ENCODE results near the gene PDIA5.
A peak's percentile ranks its signal among the peaks of the same experiment; 100 is the strongest.

PDIA5 gene

DNA sequence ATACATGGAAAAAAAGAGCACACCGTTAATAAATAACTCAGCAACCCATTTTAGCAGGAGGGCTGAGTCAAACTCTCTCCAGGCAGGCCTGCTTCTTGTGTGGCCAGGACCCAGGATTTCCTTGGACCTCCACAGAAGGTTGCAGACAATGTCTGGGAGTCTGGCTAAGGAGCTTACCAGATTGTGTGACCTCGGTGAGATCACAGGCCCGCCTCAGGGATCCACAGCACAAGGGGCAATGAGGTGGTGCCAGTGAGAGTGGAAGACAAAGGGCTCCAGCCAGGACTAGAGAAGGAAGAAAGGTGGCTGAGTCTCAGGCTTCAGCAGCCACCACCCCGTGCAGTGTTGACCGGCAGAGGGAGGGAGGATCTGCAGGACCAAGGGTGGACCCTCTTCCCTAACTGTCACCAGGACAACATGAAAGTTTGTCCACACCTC, 102.7 kb downstream of the PDIA5 start:
- no peak for DNase-seq (ENCODE audit: low read depth)

DNA sequence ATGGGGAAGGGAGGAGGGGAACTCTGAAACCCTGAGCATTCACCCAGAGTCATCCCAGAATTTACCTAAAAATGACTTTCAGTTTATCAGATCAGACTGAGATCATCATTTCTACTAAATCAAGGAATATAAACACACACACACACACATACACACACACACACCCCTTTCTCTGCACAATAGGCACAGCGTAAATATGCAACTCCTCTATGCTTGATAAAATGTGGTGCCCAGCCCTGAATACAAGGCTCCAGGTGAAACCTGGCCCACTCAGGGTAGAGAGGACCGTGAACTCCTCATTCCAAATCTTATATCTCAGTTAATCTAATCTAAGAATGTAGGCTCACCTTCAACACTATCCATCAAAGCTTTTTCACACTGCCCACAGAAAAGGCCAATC, 103.1 kb downstream of the PDIA5 start:
- no peak for DNase-seq (ENCODE audit: low read depth)

DNA sequence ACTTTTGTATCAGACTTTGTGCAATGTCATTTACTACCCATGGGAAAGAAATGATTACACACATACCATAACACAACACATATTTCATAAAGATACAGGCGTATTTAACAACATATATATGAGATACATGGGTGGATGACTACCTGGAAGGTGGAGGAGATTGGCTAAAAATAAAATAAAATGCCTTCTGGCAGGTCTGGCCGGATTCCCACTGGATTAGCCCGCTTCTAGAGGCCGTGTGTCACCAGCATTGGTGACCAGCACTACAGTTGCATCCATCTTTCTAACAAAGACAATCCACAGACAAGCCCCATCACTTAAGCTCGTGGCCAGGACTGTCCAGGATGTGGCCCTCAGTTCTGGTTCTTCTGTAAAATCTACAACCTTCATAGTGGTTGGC, 114.0 kb downstream of the PDIA5 start:
- no peak for DNase-seq (ENCODE audit: low read depth)

DNA sequence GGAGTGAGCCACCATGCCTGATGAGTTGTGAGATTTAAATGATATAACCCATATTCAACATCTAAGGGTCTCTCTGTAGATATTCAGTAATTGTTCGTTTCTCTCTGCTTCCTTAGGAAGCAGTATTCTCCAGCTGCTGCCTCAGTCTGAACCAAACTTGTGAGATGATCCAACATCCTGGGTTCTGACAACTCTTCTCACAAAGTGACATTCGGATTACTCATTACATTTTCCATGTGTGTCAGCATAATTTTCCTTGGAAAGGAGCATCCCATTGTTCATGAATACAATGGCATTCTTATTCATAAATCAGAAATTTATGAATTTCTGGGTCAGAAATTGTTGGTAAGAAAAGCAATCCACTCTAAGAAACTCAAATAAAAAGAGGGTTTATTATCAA, 119.9 kb downstream of the PDIA5 start:
- no peak for DNase-seq (ENCODE audit: low read depth)

DNA sequence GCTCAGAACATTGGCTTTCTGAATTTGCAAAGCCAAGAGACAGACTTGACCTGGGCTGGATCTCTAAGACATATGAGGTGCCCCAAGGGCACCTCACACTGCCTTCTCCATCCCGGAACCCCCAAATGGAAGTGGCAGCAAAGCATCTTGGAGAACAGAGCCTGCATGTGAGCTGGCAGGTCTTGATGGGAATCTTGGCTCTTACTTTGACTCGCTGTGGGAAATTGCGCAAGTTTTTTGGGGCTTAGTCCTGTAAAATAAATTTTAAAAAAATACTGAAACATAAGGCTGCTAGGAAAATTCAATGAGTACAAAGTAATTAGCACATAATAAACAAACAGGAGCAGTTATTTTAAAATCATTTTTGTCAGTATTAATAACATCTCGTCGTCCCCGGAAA, 121.2 kb downstream of the PDIA5 start:
- no peak for DNase-seq (ENCODE audit: low read depth)

DNA sequence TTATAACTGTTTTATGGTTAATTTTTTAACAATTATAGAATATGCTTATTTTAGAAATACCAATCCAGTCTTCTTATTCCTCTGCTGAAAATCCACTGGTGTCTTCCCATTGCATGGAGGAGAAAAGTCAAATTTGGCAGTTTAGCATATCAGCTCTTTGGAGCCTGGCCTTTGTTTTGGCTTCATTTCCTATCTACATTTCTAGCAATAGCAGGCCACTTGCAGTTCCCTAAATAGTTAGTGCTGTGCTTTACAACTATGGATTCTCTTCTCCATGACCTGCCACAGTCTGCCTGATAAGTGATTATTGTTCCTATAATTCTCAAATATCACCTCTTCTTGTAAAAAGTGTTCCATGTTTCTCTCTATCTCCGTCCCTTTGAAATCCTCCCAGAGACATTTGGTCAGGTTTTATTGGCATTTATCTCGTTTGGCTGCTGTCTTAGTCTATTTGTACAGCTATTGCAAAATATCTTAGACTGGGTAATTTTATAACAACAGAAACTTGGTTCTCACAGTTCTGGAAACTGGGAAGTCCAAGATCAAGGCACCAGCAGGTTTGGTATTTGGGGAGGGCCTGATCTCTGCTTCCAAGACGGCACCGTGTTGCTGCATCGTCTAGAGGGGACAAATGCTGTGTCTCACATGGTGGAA, 126.8 kb downstream of the PDIA5 start:
- no peak for DNase-seq (ENCODE audit: low read depth)

DNA sequence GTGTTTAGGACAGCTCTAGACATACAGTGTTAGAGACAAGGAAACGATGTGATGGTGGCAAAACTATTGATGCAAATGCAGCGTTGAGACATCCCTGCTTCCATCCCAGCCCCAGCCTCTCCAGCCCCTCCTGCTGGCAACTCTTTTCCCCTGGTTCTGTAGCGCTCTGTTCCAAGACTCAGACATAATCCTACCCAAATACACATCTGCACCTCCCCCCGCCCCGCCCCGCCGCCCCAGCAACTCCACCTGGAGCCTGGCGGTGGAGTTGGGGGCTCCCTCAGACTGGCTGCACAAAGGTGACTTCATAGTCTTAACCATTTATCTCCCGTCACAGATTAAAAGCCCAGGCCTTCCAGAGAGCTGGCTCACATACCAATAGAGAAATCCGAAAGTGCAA, 127.7 kb downstream of the PDIA5 start:
- DNase-seq (ENCODE audit: low read depth) = no peak

DNA sequence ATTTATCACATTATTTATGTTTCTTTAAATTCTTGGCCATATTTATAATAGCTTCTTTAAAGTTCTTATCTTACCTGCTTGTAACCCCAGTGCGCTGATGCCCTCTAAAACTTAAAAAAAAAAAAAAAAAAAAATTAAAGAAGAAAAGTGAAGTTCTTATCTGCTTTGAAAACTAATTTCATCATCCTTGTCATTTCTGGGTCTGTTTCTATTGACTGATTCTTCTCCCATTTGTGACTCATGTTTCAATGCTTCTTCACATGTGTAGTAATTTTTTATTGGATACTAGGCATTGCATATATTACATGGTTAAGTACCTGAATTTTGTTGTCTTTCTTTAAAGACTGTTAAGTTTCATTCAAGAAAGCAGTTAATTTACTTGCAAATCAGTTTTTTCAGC, 131.5 kb downstream of the PDIA5 start:
- DNase-seq (ENCODE audit: low read depth) = no peak

DNA sequence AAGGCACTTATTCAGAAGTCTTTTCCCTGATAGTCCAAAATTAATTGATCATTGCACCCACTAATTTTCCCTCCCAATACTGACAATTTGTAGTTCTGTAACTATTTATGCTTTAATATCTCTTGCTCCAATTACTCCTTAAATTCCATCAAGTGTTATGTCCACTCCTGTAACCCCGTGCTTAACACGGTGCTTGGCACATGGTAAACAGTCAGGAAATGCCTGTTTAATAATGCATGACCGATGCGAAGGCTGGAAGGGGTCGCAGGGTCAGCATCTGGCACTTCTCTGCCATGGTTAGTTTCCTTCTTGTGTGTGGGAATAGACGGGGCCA, 134.4 kb downstream of the PDIA5 start:
- DNase-seq (ENCODE audit: low read depth) = no peak

DNA sequence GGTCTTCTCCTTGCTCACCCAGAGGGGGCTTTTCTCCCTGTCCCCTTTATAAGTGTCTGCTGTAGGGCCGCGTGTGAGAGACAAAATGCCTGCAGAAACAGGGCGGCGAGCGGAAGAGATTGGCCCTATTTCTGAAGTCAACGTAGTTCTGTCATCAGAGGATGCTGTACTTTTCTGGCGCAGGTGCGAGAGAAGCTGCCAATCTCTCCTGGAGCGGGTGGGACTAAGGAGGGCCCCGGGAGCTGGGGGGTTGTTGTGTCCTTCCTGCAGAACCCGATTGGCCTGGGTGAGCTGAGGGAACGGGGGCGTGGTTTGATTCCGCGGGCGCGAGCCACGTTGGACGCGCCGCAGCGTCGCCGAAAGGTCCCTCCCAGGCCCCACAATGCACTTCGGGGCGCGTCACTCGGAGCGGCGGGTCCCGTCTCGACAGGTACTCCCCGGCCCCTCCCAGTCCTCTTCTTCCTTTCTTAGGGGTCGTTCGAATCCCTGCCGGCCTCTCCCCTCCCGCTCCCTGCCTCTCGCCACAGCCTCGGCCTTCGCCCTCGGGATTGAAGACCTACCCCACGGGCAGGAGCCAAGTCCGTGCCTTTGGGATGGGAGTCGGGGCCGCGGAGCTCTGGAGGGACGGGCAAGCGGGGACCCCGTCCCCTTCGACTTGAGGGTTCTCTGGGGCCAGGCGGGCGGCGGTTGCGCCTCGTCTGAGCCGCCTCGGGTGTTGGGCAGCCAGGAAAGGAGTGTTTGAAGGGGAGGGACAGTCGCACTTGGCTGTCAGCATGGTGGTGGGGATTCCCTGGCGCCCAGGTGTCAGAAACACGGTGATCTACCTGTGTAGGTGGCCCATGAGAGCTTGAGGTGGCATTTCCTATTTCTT, 135.0 kb downstream of the PDIA5 start, which contains the start of gene SEC22A:
SEC22A (plus strand) TSS at position 387 of the 871 bp plus-strand sequence. CDS start 7,275 bp downstream, outside the sequence.
- peak; percentile 91 for DNase-seq (ENCODE audit: low read depth)

DNA sequence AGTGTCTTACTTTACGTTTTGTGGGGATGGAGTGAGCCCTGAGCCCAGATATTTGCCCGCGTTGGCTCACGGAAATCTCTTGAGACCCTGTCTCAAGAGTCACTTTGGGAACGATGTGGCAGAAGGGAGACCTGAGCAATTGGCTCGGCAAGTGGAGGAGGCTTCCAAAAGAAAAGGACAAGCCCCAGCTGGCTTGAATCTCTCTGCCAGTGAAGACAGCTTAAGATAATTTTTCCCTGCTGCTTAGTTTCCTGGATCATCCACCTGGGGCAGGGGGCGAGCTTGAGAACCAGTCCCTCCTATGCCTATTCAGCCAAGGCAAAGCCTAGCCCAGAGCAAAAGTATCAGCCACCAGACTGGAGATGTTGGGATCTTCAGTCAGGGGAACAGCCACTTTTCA, 135.6 kb downstream of the PDIA5 start:
- no peak for DNase-seq (ENCODE audit: low read depth)
